Caki2 (cell line): Measurements from ENCODE around the gene ZBP1. TPM values are rescaled to one million over a fixed set of nuclear protein-coding genes. Genes with fewer than 3 reads are reported as not detected.

Experiments used
- DNase-seq: peaks from one replicate; pipeline ENCODE4 v3.0.0-alpha.2; 2015; ENCODE audit warnings: low read depth
- in situ Hi-C: cut with HindIII; loops from 2 replicates; pipeline ENCODE4 v1.10.0; 2016; ENCODE audit warnings: low sequenced_read_pairs, low pct_unique_long_range_greater_than_20kb, mixed read lengths
- total RNA-seq: library from RNA; depleted of rRNA; stranded (reverse); fragments of >200 nt; shearing (Covaris generic); gene quantifications from 2 replicates; pipeline ENCODE4 v1.2.3, GENCODE V29; 2014; ENCODE audit warnings: low replicate concordance

ZBP1 gene
- total RNA-seq, 1 experiment from 2014 or later = not detected

DNA sequence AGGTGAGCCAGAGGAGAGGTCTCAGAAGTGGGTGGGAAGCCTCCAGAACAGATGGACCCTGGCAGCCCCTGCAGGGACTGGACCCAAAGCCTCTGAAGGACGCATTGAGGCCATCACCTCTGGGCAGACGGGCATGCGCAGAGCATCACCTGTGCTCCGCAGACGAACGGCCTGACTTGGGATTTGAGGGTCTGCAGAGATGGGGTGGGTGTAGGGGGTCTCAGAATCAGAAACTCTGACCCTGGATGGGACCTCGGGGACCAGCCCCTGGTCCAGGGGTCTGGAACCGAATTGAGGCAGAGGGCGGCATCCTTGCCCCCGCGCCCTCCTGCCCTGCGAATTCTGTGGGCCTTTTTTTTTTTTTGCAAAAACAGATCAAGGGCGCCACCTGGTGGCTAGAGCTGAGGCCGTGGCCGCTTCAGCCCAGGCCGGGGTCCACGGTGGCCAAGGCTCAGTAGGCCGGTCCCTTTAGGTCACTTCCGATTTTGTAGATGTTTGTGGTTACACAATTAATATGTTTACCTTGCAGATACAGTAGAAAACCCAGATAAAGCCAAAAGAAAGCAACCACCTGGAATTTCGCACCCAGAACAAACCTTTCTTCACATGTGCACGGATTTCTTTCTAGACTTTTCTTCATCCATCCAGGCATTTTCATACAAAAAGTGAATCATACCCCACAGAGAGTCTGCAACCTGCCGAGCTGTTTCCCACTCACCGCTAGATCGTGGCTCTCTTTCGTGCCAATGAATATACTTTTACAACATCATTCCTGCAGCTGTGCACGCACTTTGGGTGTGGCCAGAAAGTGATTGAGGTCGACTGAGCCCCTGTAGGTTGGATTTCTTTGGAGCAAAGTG is 25.9 kb downstream of the ZBP1 start:
- DNase-seq = peak; percentile 41

DNA sequence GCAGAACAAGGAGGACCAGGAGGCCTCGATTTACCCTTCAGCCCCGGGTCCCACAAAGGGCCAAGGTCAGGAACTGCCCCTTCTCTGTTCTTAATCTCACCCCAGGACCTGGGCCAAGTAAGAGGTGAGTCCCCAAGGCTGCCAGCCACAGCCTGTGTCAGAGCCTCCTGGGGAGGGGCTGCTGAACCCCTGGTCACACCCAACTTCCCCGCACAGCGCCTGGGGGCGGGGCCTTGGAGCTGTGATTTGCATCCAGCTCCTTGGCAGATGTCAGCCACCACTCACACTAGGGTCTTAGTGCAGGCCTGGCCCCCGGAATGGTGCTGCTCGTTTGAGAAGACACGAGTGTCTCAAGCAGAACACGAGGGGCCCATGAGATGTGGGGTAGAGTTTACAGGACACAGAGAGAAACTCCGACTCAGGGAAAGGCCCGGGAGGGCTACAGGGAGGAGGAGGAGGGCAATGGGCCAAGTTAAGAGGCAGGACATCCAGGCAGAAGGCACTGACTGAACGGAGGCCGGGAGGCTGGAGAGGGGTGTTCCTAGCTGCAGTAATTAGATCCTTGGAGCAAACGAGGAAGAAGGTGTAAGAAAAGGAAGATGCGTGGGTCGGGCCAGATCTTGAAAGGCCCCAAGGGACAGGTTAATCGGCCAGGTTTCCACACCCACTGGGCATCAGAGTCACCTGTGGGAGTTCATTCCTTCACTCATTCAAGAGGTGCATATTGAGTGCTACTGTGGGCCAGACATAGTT is 26.9 kb downstream of the ZBP1 start:
- in situ Hi-C loops = no loop called here
- DNase-seq = no peak

More for the DNA sequence above, 25.9 kb downstream of the ZBP1 start:
- in situ Hi-C loops = no loop called here

DNA sequence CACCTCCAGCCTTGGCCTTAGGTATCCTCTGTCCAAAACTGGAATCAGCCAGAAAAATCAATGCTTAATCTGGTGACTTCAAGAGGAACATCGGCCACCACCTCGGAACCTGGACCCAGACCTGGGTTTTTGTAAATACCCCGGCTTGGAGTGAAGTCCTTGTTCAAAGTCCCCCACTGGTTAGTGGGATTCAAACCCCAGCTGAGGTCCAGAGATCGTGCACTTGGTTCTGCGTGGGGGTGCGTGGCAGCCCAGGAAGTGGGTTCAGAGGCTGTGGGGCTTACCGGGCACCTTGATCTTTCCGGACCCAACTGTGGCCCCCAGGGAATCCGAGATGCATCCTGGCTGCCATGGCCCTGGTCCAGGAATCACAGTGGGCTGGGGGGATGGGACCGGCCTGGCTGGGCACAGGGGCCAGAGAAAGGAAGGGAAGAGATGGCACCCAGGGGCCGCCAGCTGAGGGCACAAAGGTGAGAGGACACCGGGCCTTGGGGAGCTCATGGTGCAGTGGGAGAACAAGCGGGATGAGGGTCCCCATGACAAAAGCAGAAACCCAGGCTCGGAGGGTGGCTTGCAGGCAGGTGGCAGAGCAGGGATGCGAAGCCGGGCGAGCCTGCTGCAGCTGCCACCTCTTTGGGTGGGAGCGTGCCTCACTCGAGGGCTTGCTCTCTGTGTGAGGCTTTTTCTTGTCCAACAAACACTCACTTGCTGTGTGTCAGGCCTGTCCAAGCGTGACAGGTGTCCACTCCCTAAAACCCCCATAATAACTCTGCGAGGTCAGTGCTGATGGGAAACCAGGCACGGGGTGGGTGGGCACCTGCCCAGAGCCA is 27.7 kb downstream of the ZBP1 start:
- in situ Hi-C loops = no loop called here
- no peak for DNase-seq

DNA sequence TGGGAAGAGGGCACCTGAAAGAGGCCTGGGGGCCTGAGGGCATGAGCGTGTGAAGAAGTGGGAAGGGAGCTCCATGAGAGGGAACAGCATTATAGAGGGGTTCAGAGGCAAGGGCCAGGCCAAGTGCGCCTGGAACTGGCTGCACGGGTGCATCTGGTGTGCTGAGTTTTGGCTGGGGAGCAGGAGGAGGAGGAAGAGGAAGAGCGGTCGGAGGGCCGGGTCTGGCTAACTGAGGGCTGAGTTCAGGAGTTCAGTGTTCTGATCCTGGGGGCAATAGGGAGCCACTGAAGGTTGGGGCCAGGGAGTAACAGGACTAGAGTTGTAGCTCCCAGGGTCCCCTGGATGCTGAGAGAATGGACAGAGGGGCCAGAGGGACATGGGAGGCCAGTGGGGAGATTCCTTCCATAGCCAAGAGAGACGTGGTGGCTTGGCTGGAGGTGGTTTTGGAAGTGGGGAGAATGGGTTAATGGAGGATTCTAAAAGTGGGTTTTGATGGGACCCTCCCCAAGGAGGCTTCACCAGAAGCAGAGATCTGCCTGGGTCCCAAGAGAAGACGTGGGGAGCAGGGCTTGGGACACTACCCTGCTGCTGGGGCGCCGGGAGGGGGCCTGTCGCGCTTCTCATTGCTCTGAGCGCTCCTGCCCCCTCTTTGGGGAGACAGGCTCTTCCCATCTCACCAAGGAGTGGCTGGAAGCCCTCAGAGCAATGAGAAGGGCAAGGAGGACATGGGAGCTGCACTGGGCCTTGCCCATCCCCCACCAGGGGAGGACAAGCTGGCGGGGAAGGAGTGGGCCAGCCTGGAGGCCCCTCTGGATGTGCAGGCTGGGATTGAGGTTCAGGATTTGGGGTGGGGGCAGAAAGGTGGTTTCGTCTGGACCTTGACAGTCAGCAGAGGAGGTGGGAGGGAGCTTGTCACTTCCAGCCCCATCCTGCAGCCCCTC is 28.7 kb downstream of the ZBP1 start:
- in situ Hi-C loops = no loop called here
- no peak for DNase-seq

DNA sequence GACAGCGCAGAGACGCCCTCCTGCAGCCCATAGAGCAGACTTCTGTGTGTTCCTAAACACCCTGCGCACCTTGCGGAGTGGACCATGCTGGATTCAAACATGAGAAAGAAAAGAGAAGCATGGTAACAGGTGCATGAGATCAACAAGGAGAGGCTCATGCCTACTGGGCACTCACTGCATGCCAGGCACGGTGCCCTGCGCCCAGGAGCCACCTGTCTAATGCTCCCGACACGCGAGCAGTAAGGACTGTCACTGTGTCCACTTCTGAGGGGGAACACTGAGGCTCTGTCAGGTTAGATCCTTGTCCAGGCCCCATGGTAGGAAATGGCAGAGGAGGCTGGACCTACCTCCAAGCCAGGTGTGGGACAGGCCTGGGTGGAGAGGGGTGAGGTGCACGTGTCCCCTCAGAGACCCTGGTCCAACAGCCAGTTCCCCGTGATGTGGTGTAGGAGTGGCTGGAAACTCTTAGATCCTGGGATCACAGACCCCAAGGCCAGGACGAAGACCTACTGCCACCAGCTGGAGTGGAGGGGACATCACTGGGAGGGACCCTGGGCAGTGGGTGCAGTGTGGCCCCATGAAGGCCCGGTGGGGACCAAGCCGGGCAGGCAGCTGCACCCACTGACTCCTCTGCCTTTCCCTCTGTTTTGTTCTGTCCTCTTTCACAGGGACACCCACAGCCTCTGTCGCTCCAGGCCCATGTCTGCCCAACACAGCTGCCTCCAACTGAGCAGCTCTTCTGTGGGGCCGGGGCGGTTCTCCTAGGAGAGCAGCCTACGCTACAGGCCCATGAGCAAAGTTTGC is 29.5 kb downstream of the ZBP1 start:
- no peak for DNase-seq
- in situ Hi-C loops = no loop called here

DNA sequence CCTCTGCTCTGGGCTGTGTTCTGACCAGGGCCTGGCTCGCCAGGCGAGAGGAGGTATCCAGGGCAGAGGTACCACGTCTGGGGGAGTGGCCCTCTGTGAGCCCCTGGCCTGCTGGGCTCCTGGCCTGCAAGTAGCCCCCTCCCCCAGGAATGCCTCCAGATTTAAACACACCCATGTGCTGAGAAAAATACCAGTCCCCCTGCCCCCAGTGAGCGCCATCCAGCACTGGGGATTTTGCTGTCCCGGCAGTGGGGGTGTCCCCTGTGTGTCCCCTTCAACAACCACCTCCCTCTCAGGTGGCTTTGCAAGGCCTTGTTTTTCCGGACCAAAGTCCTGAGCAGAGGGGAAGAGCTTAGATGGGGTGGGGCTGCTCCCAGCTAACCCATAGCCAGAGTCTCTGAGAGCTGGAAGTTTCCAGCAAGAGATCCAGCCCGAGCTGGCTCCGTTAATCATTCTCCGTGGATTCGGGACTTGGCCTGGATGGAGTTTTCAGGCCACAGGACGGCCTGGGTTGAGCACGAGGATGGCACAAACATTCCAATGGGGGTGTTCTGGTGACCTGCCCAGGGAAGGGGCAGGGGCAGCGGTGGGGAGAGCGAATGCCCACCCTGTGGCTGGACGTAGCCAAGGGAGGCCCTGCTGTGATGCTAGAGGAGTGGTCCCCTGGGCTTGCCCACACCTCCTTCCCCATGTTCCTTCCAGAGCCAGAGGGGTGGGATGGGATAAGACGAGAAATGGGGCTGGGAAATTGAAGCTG is 30.3 kb downstream of the ZBP1 start:
- in situ Hi-C loops = no loop called here
- DNase-seq = no peak

DNA sequence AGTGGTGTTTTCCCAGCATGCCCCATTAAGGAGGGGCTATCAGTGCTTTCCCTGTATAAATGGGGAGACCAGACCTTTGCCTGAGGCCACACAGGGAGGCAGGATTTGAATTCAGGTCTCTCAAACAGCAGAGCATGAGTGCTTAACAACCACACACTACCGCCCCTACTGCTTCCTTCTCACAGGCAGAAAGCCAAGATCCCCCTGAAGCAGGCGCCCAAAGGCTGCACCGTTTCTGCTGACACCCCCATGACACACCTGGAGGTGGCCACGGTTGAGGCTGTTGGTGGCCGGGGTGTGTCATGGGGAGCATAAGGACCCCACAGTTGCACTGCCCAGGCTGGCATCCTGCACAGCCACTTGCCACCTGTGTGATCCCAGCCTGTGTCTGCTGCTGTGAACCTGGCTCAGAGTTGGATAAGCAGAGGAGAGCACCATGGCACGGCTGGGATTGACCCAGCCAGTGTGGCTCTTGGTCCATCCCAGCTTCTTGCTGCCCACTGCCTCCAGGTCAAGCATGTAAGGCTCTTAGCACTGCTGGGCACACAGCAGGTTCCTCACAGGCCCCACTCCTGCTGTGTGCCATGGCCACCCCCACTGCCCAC is 31.0 kb downstream of the ZBP1 start:
- in situ Hi-C loops = no loop called here
- no peak for DNase-seq

DNA sequence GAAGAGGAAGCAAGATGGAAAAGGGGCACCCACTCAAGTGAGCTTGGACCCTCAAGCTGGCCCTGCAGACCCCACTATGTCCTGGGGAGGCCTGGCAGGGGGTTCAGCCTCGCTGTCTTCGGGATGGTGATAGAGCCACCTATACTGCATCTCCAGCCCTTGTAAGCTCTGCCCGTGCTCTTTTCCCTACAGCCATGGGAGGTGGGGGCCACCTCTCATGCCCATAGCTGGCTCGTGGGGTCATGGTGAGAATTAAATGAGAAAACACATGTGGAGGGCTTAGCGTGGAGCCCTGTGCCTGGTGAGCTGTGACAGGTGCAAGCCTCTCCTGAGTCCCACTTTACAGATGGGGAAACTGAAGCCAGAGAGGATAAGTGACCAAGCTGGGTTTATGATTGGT is 31.6 kb downstream of the ZBP1 start:
- in situ Hi-C loops = no loop called here

DNA sequence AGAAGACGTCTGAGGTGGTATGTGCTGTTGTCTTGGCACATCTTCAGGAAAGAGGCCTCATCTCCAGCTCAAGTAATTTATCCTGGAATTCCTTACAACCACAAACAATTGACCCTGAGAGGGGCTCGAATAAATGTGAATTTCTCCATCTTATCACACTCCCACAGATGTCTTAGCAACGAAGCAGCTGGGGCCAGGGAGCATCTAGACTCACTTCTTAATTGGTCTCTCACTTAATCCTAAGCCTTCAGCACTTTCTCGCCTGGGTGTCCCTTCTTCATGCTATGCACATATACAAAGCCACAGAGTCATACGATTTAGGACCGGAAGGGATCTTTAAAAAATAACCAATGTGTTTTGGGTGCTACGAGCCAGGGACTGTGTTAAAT is 32.2 kb downstream of the ZBP1 start:
- no peak for DNase-seq
- in situ Hi-C loops = no loop called here

More for the DNA sequence above, 31.6 kb downstream of the ZBP1 start:
- DNase-seq = no peak

DNA sequence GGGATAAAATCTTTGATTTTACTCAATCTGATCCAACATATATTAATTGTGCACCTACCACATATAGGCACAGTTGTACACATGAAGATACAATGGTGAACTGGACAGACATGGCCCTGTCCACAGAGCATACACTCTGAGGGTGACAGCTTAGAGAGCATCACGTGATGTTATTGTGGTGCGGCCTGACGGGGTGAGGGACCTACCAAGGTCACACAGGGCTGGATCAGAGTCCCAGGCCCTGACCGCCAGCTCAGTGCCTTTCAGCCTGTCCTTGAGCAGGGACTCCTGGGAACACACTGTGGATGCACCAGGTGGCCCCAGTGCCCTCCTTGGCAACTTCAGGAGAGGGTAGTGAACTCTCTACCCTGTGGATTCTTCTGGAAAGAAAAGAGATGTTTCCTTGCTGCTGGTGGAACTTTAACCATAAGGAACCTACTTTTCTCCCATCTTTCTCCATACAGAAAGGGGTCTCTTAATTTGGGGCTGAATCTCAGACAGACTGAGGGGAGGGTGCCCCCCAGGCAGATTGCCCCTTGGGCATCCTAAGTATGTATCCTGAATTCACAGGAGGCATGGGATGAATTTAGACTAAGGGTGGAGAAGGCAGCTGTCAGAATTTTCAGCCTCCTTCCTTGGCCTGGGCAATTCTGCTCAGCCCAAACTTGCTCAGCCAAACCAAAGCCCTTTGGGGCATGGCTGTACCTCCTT is 32.8 kb downstream of the ZBP1 start:
- in situ Hi-C loops = no loop called here
- DNase-seq = no peak

DNA sequence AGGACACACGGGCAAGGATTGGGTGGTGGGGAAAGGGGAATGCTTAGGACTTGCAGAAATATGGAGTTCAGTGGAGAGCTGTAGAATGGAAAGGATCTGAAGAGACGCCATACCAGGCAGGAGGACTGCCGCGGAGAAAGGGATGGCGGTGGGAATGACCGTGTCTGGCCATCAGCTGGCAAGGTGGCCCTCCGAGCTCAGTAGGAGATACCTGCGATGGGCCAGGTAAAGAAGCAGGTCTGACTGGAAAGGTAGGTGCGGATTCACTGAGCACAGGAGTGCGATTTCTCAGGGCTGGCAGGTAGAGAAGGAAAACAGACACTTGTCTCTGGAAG is 33.3 kb downstream of the ZBP1 start:
- in situ Hi-C loops = no loop called here
- no peak for DNase-seq

DNA sequence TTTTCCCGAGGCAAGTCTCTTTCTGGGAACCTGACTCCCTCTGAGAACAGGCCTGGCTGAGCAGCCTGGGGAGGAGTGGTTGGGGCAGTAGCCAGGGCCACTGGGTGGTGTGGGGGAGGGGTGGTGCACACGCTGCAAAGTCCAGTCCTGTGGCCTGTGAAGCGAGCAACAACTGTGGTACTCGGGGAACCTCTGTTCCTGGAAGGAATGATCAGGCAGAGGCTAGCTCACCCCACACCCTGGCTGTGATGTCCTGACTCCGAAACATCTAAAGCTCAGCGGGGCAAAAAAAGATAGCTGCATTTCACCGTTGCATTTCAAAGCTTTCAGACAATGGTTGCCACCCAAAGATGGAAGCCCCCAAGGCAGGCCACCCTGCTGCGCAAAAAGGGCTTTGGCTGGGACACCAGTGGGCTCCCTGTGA is 33.8 kb downstream of the ZBP1 start:
- in situ Hi-C loops = no loop called here
- no peak for DNase-seq

DNA sequence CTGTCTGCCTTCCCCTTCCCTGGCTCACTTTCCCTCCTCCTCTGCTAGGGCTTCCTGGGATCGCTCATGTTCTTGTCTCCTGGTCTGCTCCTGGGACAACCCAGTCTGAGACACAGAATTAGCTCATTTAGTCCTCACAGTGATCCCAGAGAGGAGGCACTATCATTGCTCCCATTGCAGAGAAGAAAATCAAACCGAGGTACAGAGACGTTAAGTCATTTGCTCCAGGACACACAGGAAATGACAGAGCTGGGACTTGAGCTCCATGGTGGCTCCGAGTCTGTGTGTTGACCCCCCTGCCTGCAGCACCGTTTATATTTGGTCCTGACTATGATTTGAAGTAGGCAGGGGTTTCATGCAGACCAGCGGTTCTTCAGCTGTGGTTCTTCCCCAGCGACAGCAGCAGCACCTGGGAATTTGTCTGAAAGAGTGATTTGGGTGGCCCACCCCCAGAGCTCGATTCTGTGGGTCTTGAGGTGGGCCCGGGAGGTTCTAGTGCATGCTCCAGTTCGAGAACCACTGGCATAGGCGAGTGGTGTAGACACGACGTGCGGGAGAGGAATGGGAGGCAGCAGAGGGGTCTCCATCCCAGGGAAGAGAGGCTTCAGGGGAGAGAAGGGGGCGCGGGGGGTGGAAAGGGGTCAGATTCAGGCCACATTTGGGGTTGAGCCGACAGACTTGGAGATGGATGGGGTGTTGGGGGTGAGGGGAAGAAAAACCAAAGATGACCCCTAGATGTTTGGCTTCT is 34.6 kb downstream of the ZBP1 start:
- no peak for DNase-seq
- in situ Hi-C loops = no loop called here

DNA sequence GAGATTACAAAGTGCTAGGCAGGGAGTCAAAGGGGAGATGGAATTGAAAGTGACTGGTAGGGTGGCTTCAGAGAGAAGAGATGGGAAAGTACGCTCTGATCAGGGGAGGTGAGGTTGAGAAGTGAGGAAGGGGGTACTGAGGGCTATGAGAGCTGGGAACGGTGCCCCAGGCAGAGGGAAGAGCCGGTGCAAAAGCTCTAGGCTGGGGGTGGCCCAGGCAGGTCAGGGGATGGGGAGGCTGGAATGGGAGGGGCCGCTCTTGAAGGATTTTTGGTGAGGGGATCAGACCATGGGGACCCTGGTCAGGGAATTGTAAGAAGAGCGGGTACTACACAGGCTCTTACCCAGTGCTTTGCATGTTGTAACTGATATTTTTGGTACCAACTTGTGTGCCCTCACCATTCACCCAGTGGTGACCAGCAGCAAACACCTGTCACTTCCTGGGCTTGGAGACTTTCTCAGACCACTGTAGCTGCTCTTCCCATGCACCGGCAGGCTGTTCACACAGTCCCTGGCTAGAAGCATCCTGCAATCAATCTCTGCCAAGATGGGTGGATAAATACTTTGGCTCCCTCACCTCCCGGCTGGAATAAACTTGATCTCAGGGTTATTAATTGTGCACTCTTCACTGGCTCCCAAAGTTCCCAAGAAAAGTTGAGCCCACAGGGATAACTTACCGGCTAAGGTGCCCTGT is 35.3 kb downstream of the ZBP1 start:
- no peak for DNase-seq
- in situ Hi-C loops = no loop called here
